ENCODE results near the gene LRFN2.

DNA sequence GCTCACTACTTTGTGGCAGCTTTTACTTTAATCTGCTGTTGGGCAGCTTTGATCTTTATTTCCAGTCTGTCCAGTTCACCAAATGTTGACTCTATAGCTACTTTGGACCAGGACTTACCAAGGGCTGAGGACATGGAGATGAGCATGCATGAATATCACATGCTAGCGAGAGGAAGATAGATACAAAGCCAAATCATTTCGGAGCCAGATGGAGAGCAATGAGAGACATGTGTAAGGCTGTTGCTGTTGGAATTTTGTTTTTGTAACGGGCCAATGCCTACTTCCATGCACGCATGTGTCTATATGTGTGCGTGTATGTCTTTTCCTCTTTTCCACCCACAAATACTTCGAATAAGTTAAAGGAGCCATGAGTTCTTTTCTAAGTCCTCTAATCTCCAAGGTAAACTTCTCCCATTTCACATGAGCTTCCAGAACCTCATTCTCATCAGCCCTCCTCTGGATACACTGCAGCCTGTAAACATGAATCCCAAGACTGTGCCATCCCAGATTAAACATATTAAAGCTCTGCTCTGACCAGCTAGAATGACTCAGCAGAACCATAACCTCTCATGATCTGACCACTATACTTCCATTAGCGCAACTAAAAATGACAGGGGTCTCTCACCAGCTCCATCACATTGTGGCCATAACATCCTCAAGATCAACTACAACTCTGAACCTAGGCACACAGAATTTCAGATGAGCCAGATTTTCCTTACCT, 160.7 kb downstream of the LRFN2 start:
- TF ChIP-seq, protein P1, sequence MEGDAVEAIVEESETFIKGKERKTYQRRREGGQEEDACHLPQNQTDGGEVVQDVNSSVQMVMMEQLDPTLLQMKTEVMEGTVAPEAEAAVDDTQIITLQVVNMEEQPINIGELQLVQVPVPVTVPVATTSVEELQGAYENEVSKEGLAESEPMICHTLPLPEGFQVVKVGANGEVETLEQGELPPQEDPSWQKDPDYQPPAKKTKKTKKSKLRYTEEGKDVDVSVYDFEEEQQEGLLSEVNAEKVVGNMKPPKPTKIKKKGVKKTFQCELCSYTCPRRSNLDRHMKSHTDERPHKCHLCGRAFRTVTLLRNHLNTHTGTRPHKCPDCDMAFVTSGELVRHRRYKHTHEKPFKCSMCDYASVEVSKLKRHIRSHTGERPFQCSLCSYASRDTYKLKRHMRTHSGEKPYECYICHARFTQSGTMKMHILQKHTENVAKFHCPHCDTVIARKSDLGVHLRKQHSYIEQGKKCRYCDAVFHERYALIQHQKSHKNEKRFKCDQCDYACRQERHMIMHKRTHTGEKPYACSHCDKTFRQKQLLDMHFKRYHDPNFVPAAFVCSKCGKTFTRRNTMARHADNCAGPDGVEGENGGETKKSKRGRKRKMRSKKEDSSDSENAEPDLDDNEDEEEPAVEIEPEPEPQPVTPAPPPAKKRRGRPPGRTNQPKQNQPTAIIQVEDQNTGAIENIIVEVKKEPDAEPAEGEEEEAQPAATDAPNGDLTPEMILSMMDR (optimal IDR thresholded peaks at IDR 0.05 in 1 of 3, IDR thresholded peaks at IDR 0.05 in 1 of 3, conservative IDR thresholded peaks at IDR 0.05 in 1 of 3; ENCODE audit: extremely low read depth in 1 of 3, insufficient read depth in 2 of 3, low read length in 3 of 3): no peak
- TF ChIP-seq EZH2 (IDR thresholded peaks at IDR 0.05; ENCODE audit: low read length): no peak
